ENCODE measurements around the gene ATRNL1.

DNA sequence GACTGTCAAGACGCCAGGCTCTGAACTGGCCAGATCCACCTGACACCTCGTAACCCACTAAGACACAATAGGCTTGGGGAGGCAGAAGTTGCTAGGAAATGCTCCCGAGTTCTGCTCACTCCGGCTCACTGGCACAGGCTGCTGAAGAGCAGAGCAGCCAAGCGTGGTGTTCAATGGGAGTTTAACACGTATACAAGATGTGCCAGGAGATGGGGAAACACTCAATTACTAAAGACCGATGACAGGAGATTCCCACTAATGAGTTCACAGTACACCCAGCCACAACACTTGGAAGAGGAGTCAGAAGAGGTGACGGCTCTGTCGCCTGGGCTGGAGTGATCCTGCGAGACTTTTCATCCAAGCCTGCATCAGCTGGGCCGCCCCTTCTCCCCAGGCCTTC lies 876.4 kb downstream of the ATRNL1 start:
- TF ChIP-seq, protein P1, sequence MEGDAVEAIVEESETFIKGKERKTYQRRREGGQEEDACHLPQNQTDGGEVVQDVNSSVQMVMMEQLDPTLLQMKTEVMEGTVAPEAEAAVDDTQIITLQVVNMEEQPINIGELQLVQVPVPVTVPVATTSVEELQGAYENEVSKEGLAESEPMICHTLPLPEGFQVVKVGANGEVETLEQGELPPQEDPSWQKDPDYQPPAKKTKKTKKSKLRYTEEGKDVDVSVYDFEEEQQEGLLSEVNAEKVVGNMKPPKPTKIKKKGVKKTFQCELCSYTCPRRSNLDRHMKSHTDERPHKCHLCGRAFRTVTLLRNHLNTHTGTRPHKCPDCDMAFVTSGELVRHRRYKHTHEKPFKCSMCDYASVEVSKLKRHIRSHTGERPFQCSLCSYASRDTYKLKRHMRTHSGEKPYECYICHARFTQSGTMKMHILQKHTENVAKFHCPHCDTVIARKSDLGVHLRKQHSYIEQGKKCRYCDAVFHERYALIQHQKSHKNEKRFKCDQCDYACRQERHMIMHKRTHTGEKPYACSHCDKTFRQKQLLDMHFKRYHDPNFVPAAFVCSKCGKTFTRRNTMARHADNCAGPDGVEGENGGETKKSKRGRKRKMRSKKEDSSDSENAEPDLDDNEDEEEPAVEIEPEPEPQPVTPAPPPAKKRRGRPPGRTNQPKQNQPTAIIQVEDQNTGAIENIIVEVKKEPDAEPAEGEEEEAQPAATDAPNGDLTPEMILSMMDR (IDR thresholded peaks at IDR 0.05) = no peak
- TF ChIP-seq POLR2A (IDR thresholded peaks at IDR 0.05) (no peak), POLR2AphosphoS5 (IDR thresholded peaks at IDR 0.05) (no peak)

All from prostate gland (tissue), 2 donors.